Fibroblast of villous mesenchyme (primary cell): ENCODE data around the gene NUDCD3. TPM values are rescaled to one million over a fixed set of nuclear protein-coding genes. Genes with fewer than 3 reads are reported as not detected.

ENCODE experiments used
- DNase-seq: peaks from one replicate; pipeline ENCODE4 v3.0.0-alpha.2; 2010; ENCODE audit warnings: low read depth
- H3K4me3 ChIP-seq: 2 replicates; pipeline ENCODE4 v1.5.1; 2011; ENCODE audit warnings: low read depth, mild to moderate bottlenecking, low read length
- CTCF ChIP-seq: IDR thresholded peaks from 2 replicates; pipeline ENCODE4 v1.5.1; 2012; ENCODE audit warnings: low read depth, mild to moderate bottlenecking, low read length; ENCODE audit not compliant: insufficient read depth
- total RNA-seq: library from RNA; depleted of rRNA; stranded (reverse); fragments of >200 nt; gene quantifications from 2 replicates; pipeline ENCODE4 v1.2.3, GENCODE V29; 2012

NUDCD3 gene
- total RNA-seq, 1 donor: 62.2 TPM

DNA sequence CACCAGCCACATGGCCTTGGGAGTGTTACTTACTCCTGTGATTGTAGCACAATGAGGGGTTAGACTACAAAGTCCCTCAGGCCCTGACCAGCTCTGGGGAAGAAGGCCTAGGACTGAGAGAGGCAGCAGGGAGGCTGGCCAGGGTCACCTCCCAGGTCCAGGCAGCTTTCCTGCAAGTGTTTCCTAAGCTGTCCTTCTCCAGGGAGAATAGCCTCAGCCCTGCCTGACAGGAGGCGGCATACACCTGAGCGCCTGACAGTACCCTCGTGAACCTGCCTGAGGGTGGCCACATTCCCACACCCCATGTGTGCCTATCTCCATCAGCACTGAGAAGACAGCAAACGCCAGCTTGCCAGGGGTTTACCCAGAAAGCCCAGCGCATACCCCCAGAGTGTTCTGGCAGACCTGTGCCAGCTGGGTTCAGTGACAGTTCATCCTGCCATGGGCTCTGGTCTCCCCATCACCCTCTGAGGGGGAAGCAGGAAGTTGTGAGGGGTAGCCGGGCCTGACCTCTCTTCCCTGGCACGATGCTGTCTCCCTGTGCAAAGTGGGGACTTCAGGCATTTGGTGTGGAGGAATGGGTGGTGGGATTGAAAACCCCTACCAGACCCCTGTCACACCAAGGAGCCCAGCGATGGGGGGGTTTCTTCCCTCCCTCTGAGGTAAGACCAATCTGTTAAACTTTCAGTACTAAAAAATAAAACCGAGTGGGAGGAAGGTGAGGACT lies 108.8 kb downstream of the NUDCD3 start:
- DNase-seq: no peak
- no peak for TF ChIP-seq CTCF
- no peak overlapping the region for H3K4me3 ChIP-seq

DNA sequence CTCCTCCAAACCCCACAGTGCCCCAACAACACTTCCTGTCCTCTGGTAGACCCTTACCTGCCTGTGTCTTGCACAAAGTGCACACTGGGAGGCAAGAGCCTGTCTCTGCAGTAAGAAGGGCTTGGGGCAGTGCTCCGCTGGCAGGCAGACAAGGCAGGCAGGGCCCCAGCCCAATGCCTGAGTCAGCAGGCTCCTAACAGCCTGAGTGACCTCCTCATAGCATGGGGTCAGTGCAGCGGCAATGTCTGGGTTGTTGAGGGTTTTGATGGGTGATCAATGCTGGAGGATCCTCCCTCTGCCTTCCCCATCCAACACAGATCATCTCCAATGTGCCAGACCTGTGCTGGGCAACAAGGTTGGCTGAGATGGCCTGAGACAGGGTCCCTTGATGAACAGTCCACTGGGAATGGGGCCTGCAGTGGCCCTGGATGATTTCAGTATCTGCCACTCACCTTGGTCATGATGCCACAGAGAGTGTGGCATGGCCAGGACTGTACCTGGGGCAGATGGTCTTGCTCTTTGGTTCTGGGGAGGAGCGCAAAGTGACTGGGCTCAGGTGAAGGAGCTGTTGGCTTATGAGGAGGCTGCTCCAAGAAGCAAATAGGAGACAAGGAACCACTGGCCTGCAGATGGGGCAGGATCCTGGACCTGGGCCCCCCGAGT lies 109.5 kb downstream of the NUDCD3 start:
- peak; percentile 36 for DNase-seq
- TF ChIP-seq CTCF: no peak
- H3K4me3 ChIP-seq: no peak overlapping the region

DNA sequence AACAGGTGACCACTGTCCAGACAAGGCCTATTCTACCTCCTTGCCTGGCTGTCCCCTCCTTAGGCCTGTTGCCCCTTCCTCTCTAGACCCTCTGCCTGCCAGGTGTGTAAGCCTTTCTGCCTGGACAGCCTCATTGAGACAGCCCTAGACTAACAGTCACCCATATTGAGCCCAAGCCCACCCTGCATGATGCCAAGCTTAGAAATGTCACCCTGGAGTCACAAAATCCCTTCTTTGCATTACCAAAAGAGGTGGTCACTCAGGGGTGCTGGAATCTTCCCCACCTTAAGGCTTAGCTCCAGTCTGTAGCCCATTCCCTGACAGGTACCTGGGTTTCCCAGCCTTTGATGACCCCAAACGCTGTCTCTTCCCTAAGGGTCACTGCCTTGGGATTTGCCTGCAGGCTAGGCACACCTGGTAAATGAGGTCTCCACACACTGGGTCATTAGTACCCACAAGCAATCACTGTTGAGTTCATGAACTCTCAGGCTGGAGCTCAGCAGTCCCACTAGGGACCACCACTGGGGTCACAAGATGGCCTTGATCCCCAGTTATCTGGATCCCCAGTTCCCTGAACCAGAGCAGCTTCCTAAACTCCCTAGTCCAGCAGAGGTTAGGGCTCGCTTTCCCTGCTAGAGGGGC lies 110.1 kb downstream of the NUDCD3 start:
- no peak for TF ChIP-seq CTCF
- DNase-seq: no peak
- no peak overlapping the region for H3K4me3 ChIP-seq

- no peak overlapping the region for H3K4me3 ChIP-seq
- DNase-seq: peak; percentile 35
- no peak for TF ChIP-seq CTCF
These were observed 110.9 kb downstream of the NUDCD3 start for GRCh38 chr7:44379366-44380188.

DNA sequence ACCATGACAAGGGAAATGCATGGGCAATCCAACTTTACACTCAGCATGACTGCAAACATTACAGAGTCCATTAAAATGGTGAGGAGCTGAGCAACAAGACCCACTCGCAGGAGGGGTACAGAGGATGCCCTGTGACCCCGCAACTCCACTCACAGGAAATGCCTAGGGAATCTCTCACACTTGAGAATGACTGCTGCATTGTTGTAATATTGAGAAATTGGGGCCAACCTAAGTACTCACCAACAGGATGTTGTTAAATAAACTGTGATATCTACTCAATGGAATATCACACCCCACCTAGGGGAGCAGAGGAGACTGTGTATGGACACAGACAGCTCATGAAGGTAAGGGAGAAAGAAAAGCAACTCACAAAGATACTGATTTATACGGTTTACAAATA lies 111.7 kb downstream of the NUDCD3 start:
- TF ChIP-seq CTCF: no peak
- no peak overlapping the region for H3K4me3 ChIP-seq
- DNase-seq: peak; percentile 83

- no peak for DNase-seq
- H3K4me3 ChIP-seq: no peak overlapping the region
- no peak for TF ChIP-seq CTCF
These were observed 112.6 kb downstream of the NUDCD3 start for GRCh38 chr7:44377681-44378421.
